ENCODE measurements around the gene QRICH2.
"Not testable (repeated sequence)": the region's sequence is repeated elsewhere in the genome, so short reads cannot be mapped to it uniquely, and the experiment has no call there.

The QRICH2 gene

GRCh38 chr17:76255801-76256429 lies 52.2 kb downstream of the QRICH2 start:
- CTCF ChIA-PET, result interaction anchor here (1.2 to 11.7 kb wide), 3 partner anchors 7 to 43 kb away, joined by 3 to 117 read pairs (median 3); no protein-coding TSS in a partner anchor
- POLR2A ChIA-PET, result no interaction called here
- TF ChIP-seq CTCF (IDR thresholded peaks at IDR 0.05; ENCODE audit: control extremely low read depth, extremely low read depth, low read depth, missing control alignments), result no peak
- no peak for DNase-seq (ENCODE audit: extremely low spot score)

GRCh38 chr17:76254275-76254674 lies 53.8 kb downstream of the QRICH2 start:
- no peak for TF ChIP-seq CTCF (IDR thresholded peaks at IDR 0.05; ENCODE audit: control extremely low read depth, extremely low read depth, low read depth, missing control alignments)
- CTCF ChIA-PET, result interaction anchor here (1.2 to 12.9 kb wide), 5 partner anchors 5 to 50 kb away, joined by 3 to 117 read pairs (median 7); partner anchors contain the start of gene UBALD2
- DNase-seq (ENCODE audit: extremely low spot score), result no peak
- POLR2A ChIA-PET, result no interaction called here

- POLR2A ChIA-PET, result no interaction called here
- no peak for TF ChIP-seq CTCF (IDR thresholded peaks at IDR 0.05; ENCODE audit: control extremely low read depth, extremely low read depth, low read depth, missing control alignments)
- CTCF ChIA-PET, result interaction anchor here (1.2 to 12.9 kb wide), 5 partner anchors 5 to 49 kb away, joined by 3 to 117 read pairs (median 7); partner anchors contain the start of gene UBALD2
- no peak for DNase-seq (ENCODE audit: extremely low spot score)
These were observed 54.2 kb downstream of the QRICH2 start for GRCh38 chr17:76253841-76254240.

GRCh38 chr17:76252967-76253766 lies 54.9 kb downstream of the QRICH2 start:
- CTCF ChIA-PET, result interaction anchor here (1.2 to 12.9 kb wide), 2 partner anchors 6 to 49 kb away, joined by 3 to 117 read pairs; partner anchors contain the start of gene UBALD2
- POLR2A ChIA-PET; DNase-seq (ENCODE audit: extremely low spot score): not testable (repeated sequence)

- CTCF ChIA-PET, result interaction anchor here (1.3 to 12.9 kb wide), 3 partner anchors 7 to 27 kb away, joined by 4 to 117 read pairs (median 5); partner anchors contain the start of gene UBALD2
- no peak for TF ChIP-seq CTCF (IDR thresholded peaks at IDR 0.05; ENCODE audit: control extremely low read depth, extremely low read depth, low read depth, missing control alignments)
- DNase-seq (ENCODE audit: extremely low spot score), result no peak
- POLR2A ChIA-PET, result interaction anchor here (1.0 to 1.7 kb wide), 2 partner anchors 11 to 20 kb away, joined by 3 to 6 read pairs; no protein-coding TSS in a partner anchor
These were observed 55.8 kb downstream of the QRICH2 start for GRCh38 chr17:76252040-76252954.

- TF ChIP-seq CTCF (IDR thresholded peaks at IDR 0.05; ENCODE audit: control extremely low read depth, extremely low read depth, low read depth, missing control alignments), result no peak
- ChIA-PET POLR2A (interaction anchor here (1.0 to 1.7 kb wide), 2 partner anchors 12 to 20 kb away, joined by 3 to 6 read pairs; no protein-coding TSS in a partner anchor), CTCF (interaction anchor here (1.3 to 12.9 kb wide), 3 partner anchors 8 to 28 kb away, joined by 4 to 117 read pairs (median 5); partner anchors contain the start of gene UBALD2)
- no peak for DNase-seq (ENCODE audit: extremely low spot score)
These were observed 56.5 kb downstream of the QRICH2 start for GRCh38 chr17:76251478-76252039.
